ENCODE measurements around the gene PTPRN2. TPM values are rescaled to one million over a fixed set of nuclear protein-coding genes. Genes with fewer than 3 reads are reported as not detected.
"Not testable (repeated sequence)": the region's sequence is repeated elsewhere in the genome, so short reads cannot be mapped to it uniquely, and the experiment has no call there.

PTPRN2 gene
- total and polyA plus RNA-seq, 2 donors (not counting 3 experiments of a cell fraction or from before 2014, with no cell fraction given): 0.62 to 0.88 TPM

GRCh38 chr7:157848508-157849340 is 738.9 kb downstream of the PTPRN2 start:
- FAIRE-seq (no peak), DNase-seq (ENCODE audit: low read depth, low spot score) (no peak)
- no peaks in the 10 kb centered on the region for H3K9me1 ChIP-seq (replicated peaks; ENCODE audit: control insufficient read depth, extremely low read depth, insufficient read depth, low read length)
- no peaks in the 10 kb centered on the region for H3K27me3 ChIP-seq (ENCODE audit: control insufficient read depth in 2 of 2, insufficient read depth in 2 of 2, low read length in 2 of 2)
- dilution Hi-C loops (cut with MboI; ENCODE audit: extremely low pct_ligation_motif_present, low sequenced_read_pairs) (no loop called here), intact Hi-C loops (cut with micrococcal nuclease) (no loop called here)
- no peaks in the 10 kb centered on the region for H3K36me3 ChIP-seq (ENCODE audit: control insufficient read depth in 2 of 2, extremely low read depth in 1 of 2, insufficient read depth in 2 of 2, low read length in 2 of 2)
- no peak overlapping the region for H3K9ac ChIP-seq (replicated peaks; ENCODE audit: extremely low read depth, insufficient read depth, low read length)
- H2AFZ ChIP-seq (ENCODE audit: low read depth, low read length): no peak overlapping the region
- H3K9me3 ChIP-seq (replicated peaks; ENCODE audit: control insufficient read depth, insufficient read depth, low read length): peaks cover 13% of the 10 kb centered on the region
- BruUV-seq (replicated peaks): no TSS peak
- H3K79me2 ChIP-seq (ENCODE audit: control insufficient read depth, insufficient read depth, low read length): no peaks in the 10 kb centered on the region
- no peaks in the 10 kb centered on the region for H3K4me1 ChIP-seq (ENCODE audit: control insufficient read depth, extremely low read depth, insufficient read depth, low read length)
- no peak overlapping the region for H3K4me3 ChIP-seq (replicated peaks in 1 of 3; ENCODE audit: insufficient read depth in 1 of 3, low read depth in 1 of 3, low read length in 3 of 3)
- H4K20me1 ChIP-seq (replicated peaks; ENCODE audit: control insufficient read depth, extremely low read depth, insufficient read depth, low read length): no peaks in the 10 kb centered on the region
- H3K27ac ChIP-seq (ENCODE audit: insufficient read depth, low read depth, low read length): no peak overlapping the region
- ChIA-PET POLR2A (no interaction called here), CTCF (no interaction called here)
- TF ChIP-seq EZH2 (IDR thresholded peaks at IDR 0.05; ENCODE audit: borderline replicate concordance, low read depth, low read length, severe bottlenecking) (no peak), MAX (IDR thresholded peaks at IDR 0.05; ENCODE audit: insufficient read depth, insufficient read length) (no peak), JUN (IDR thresholded peaks at IDR 0.05; ENCODE audit: borderline replicate concordance, insufficient read depth, insufficient read length, low read depth) (no peak), CTCF (IDR thresholded peaks at IDR 0.05; ENCODE audit: extremely low read depth in 1 of 2, insufficient read depth in 1 of 2, low read depth in 1 of 2, low read length in 2 of 2) (no peak), POLR2A (IDR thresholded peaks at IDR 0.05; ENCODE audit: low read depth, low read length) (no peak), GATA2 (IDR thresholded peaks at IDR 0.05; ENCODE audit: insufficient read depth, insufficient read length, low read depth, low read length) (no peak), FOS (IDR thresholded peaks at IDR 0.05; ENCODE audit: borderline replicate concordance, insufficient read depth, low read length) (no peak), MYC (IDR thresholded peaks at IDR 0.05; ENCODE audit: low read depth, low read length) (no peak), POLR2AphosphoS5 (IDR thresholded peaks at IDR 0.05; ENCODE audit: insufficient read depth, low read depth, low read length) (no peak)
- H3K4me2 ChIP-seq (ENCODE audit: insufficient read depth, low read length): no peak overlapping the region

GRCh38 chr7:157847756-157848487 is 739.7 kb downstream of the PTPRN2 start:
- H3K9ac ChIP-seq (replicated peaks; ENCODE audit: extremely low read depth, insufficient read depth, low read length); dilution Hi-C loops (cut with MboI; ENCODE audit: extremely low pct_ligation_motif_present, low sequenced_read_pairs); FAIRE-seq; H3K79me2 ChIP-seq (ENCODE audit: control insufficient read depth, insufficient read depth, low read length); DNase-seq (ENCODE audit: low read depth, low spot score); BruUV-seq (replicated peaks); H3K27ac ChIP-seq (ENCODE audit: insufficient read depth, low read depth, low read length); H3K4me3 ChIP-seq (replicated peaks in 1 of 3; ENCODE audit: insufficient read depth in 1 of 3, low read depth in 1 of 3, low read length in 3 of 3); H2AFZ ChIP-seq (ENCODE audit: low read depth, low read length); H3K4me1 ChIP-seq (ENCODE audit: control insufficient read depth, extremely low read depth, insufficient read depth, low read length); H3K36me3 ChIP-seq (ENCODE audit: control insufficient read depth in 2 of 2, extremely low read depth in 1 of 2, insufficient read depth in 2 of 2, low read length in 2 of 2); intact Hi-C loops (cut with micrococcal nuclease); POLR2A ChIA-PET; CTCF ChIA-PET; H3K4me2 ChIP-seq (ENCODE audit: insufficient read depth, low read length); H3K9me1 ChIP-seq (replicated peaks; ENCODE audit: control insufficient read depth, extremely low read depth, insufficient read depth, low read length); H4K20me1 ChIP-seq (replicated peaks; ENCODE audit: control insufficient read depth, extremely low read depth, insufficient read depth, low read length); H3K27me3 ChIP-seq (ENCODE audit: control insufficient read depth in 2 of 2, insufficient read depth in 2 of 2, low read length in 2 of 2): not testable (repeated sequence)
- peaks cover 13% of the 10 kb centered on the region for H3K9me3 ChIP-seq (replicated peaks; ENCODE audit: control insufficient read depth, insufficient read depth, low read length)

Measured in endothelial cell of umbilical vein (primary cell).